Activated T-helper 17 cell treated with anti-CD3 and anti-CD28 coated beads, Interleukin-2, amount 50 U/mL, for 72 hours (primary cell): ENCODE data around the gene ADGRG7. TPM values are rescaled to one million over a fixed set of nuclear protein-coding genes. Genes with fewer than 3 reads are reported as not detected.

ENCODE experiments used
- ATAC-seq: fragments of 150-1000 bp; cut with Tn5 transposase; replicated peaks from 2 replicates; pipeline ENCODE4 v1.10.0; 2021; ENCODE audit warnings: mild to moderate bottlenecking, moderate library complexity
- H3K27ac Mint-ChIP-seq: one replicate; pipeline ENCODE4 v1.8.0; 2022; ENCODE audit warnings: mixed read lengths
- H3K27me3 Mint-ChIP-seq: one replicate; pipeline ENCODE4 v1.8.0; 2022; ENCODE audit warnings: mixed read lengths
- H3K36me3 Mint-ChIP-seq: one replicate; pipeline ENCODE4 v1.8.0; 2022; ENCODE audit warnings: low read depth, mild to moderate bottlenecking, mixed read lengths
- H3K4me1 Mint-ChIP-seq: one replicate; pipeline ENCODE4 v1.8.0; 2022; ENCODE audit warnings: mixed read lengths
- H3K4me3 Mint-ChIP-seq: one replicate; pipeline ENCODE4 v1.8.0; 2022; ENCODE audit warnings: mild to moderate bottlenecking, mixed read lengths
- H3K9me3 Mint-ChIP-seq: one replicate; pipeline ENCODE4 v1.8.0; 2022; ENCODE audit warnings: mixed read lengths
- total RNA-seq, 2 donors: library from RNA; stranded (reverse); gene quantifications; one replicate each; pipeline ENCODE4 v1.2.3, GENCODE V29; 2022

The ADGRG7 gene
- total RNA-seq, 2 donors from 2014 or later, result not detected

- Mint-ChIP-seq H3K27me3 (peaks cover 34% of the 10 kb centered on the region), H3K36me3 (no peaks in the 10 kb centered on the region), H3K4me3 (no peak overlapping the region), H3K4me1 (no peaks in the 10 kb centered on the region), H3K9me3 (no peaks in the 10 kb centered on the region), H3K27ac (no peak overlapping the region)
- no peak for ATAC-seq
Measured at GRCh38 chr3:100613721-100614390, 4.5 kb downstream of the ADGRG7 start.

GRCh38 chr3:100614941-100615340 lies 5.5 kb downstream of the ADGRG7 start:
- H3K27ac Mint-ChIP-seq, result no peak overlapping the region
- no peaks in the 10 kb centered on the region for H3K9me3 Mint-ChIP-seq
- no peaks in the 10 kb centered on the region for H3K4me1 Mint-ChIP-seq
- H3K4me3 Mint-ChIP-seq, result no peak overlapping the region
- H3K36me3 Mint-ChIP-seq, result no peaks in the 10 kb centered on the region
- peaks cover 26% of the 10 kb centered on the region for H3K27me3 Mint-ChIP-seq
- no peak for ATAC-seq

- H3K27ac Mint-ChIP-seq, result no peak overlapping the region
- H3K4me3 Mint-ChIP-seq, result no peak overlapping the region
- peaks cover 19% of the 10 kb centered on the region for H3K27me3 Mint-ChIP-seq
- H3K36me3 Mint-ChIP-seq, result no peaks in the 10 kb centered on the region
- H3K9me3 Mint-ChIP-seq, result no peaks in the 10 kb centered on the region
- no peak for ATAC-seq
- no peaks in the 10 kb centered on the region for H3K4me1 Mint-ChIP-seq
Measured at GRCh38 chr3:100615684-100616083, 6.3 kb downstream of the ADGRG7 start.

GRCh38 chr3:100621251-100621650 lies 11.8 kb downstream of the ADGRG7 start:
- Mint-ChIP-seq H3K36me3 (no peaks in the 10 kb centered on the region), H3K9me3 (no peaks in the 10 kb centered on the region), H3K4me3 (no peak overlapping the region), H3K4me1 (no peaks in the 10 kb centered on the region), H3K27ac (no peak overlapping the region), H3K27me3 (no peaks in the 10 kb centered on the region)
- ATAC-seq, result no peak

- no peak overlapping the region for H3K27ac Mint-ChIP-seq
- no peaks in the 10 kb centered on the region for H3K9me3 Mint-ChIP-seq
- ATAC-seq, result no peak
- no peaks in the 10 kb centered on the region for H3K4me1 Mint-ChIP-seq
- H3K36me3 Mint-ChIP-seq, result no peaks in the 10 kb centered on the region
- H3K27me3 Mint-ChIP-seq, result peaks cover 4% of the 10 kb centered on the region
- H3K4me3 Mint-ChIP-seq, result no peak overlapping the region
Measured at GRCh38 chr3:100627491-100627890, 18.1 kb downstream of the ADGRG7 start.

- H3K27me3 Mint-ChIP-seq, result peaks cover 8% of the 10 kb centered on the region
- no peak for ATAC-seq
- H3K4me1 Mint-ChIP-seq, result no peaks in the 10 kb centered on the region
- H3K9me3 Mint-ChIP-seq, result no peaks in the 10 kb centered on the region
- H3K27ac Mint-ChIP-seq, result no peak overlapping the region
- H3K36me3 Mint-ChIP-seq, result no peaks in the 10 kb centered on the region
- H3K4me3 Mint-ChIP-seq, result no peak overlapping the region
Measured at GRCh38 chr3:100629421-100630127, 20.2 kb downstream of the ADGRG7 start.

GRCh38 chr3:100630664-100631063 lies 21.3 kb downstream of the ADGRG7 start:
- H3K4me1 Mint-ChIP-seq, result no peaks in the 10 kb centered on the region
- H3K27me3 Mint-ChIP-seq, result peaks cover 8% of the 10 kb centered on the region
- no peak for ATAC-seq
- no peak overlapping the region for H3K27ac Mint-ChIP-seq
- H3K9me3 Mint-ChIP-seq, result no peaks in the 10 kb centered on the region
- no peak overlapping the region for H3K4me3 Mint-ChIP-seq
- H3K36me3 Mint-ChIP-seq, result no peaks in the 10 kb centered on the region

- Mint-ChIP-seq H3K36me3 (no peaks in the 10 kb centered on the region), H3K27ac (no peak overlapping the region), H3K27me3 (peaks cover 8% of the 10 kb centered on the region), H3K4me3 (no peak overlapping the region), H3K4me1 (no peaks in the 10 kb centered on the region), H3K9me3 (no peaks in the 10 kb centered on the region)
- no peak for ATAC-seq
Measured at GRCh38 chr3:100631236-100631635, 21.8 kb downstream of the ADGRG7 start.

- peak; percentile 37 for ATAC-seq
- no peak overlapping the region for H3K27ac Mint-ChIP-seq
- H3K9me3 Mint-ChIP-seq, result no peaks in the 10 kb centered on the region
- H3K4me3 Mint-ChIP-seq, result no peak overlapping the region
- H3K4me1 Mint-ChIP-seq, result no peaks in the 10 kb centered on the region
- H3K36me3 Mint-ChIP-seq, result no peaks in the 10 kb centered on the region
- peaks cover 8% of the 10 kb centered on the region for H3K27me3 Mint-ChIP-seq
Measured at GRCh38 chr3:100634493-100635272, 25.3 kb downstream of the ADGRG7 start.

GRCh38 chr3:100635273-100635701 lies 25.9 kb downstream of the ADGRG7 start:
- Mint-ChIP-seq H3K4me3 (no peak overlapping the region), H3K4me1 (no peaks in the 10 kb centered on the region), H3K27me3 (peaks cover 8% of the 10 kb centered on the region), H3K36me3 (no peaks in the 10 kb centered on the region), H3K27ac (no peak overlapping the region), H3K9me3 (no peaks in the 10 kb centered on the region)
- no peak for ATAC-seq

GRCh38 chr3:100637197-100637631 lies 27.8 kb downstream of the ADGRG7 start:
- no peak overlapping the region for H3K4me3 Mint-ChIP-seq
- H3K9me3 Mint-ChIP-seq, result no peaks in the 10 kb centered on the region
- no peak overlapping the region for H3K27ac Mint-ChIP-seq
- no peaks in the 10 kb centered on the region for H3K4me1 Mint-ChIP-seq
- H3K36me3 Mint-ChIP-seq, result no peaks in the 10 kb centered on the region
- H3K27me3 Mint-ChIP-seq, result peaks cover 3% of the 10 kb centered on the region
- ATAC-seq, result peak; percentile 37

- Mint-ChIP-seq H3K27ac (no peak overlapping the region), H3K36me3 (no peaks in the 10 kb centered on the region), H3K27me3 (peaks cover under 1% of the 10 kb centered on the region), H3K9me3 (no peaks in the 10 kb centered on the region), H3K4me3 (no peak overlapping the region), H3K4me1 (no peaks in the 10 kb centered on the region)
- no peak for ATAC-seq
Measured at GRCh38 chr3:100640633-100641032, 31.2 kb downstream of the ADGRG7 start.

- no peak for ATAC-seq
- Mint-ChIP-seq H3K4me1 (no peaks in the 10 kb centered on the region), H3K4me3 (no peak overlapping the region), H3K9me3 (no peaks in the 10 kb centered on the region), H3K27me3 (peaks cover 4% of the 10 kb centered on the region), H3K27ac (no peak overlapping the region), H3K36me3 (no peaks in the 10 kb centered on the region)
Measured at GRCh38 chr3:100641471-100642032, 32.2 kb downstream of the ADGRG7 start.

GRCh38 chr3:100645913-100646312 lies 36.5 kb downstream of the ADGRG7 start:
- Mint-ChIP-seq H3K9me3 (no peaks in the 10 kb centered on the region), H3K4me1 (peaks cover 8% of the 10 kb centered on the region), H3K4me3 (no peak overlapping the region), H3K27me3 (peaks cover 4% of the 10 kb centered on the region), H3K27ac (no peak overlapping the region), H3K36me3 (no peaks in the 10 kb centered on the region)
- no peak for ATAC-seq
